ENCODE measurements around the gene PEX11B. TPM values are rescaled to one million over a fixed set of nuclear protein-coding genes. Genes with fewer than 3 reads are reported as not detected.
A peak's percentile ranks its signal among the peaks of the same experiment; 100 is the strongest.

Gene PEX11B
- total and polyA plus RNA-seq, 8 donors: 31.9 to 53.1 (median 43.8) TPM

- Histone ChIP-seq H3K27ac (peak overlapping the region; percentile 77 to 82), H3K9me3 (no peaks in the 10 kb centered on the region), H3K36me3 (no peaks in the 10 kb centered on the region), H3K27me3 (peaks cover 0 to 29% of the 10 kb centered on the region in 2 donors), H3K4me3 (peak overlapping the region; percentile 58 to 63), H3K4me1 (peaks cover 22 to 79% of the 10 kb centered on the region in 2 donors)
- intact Hi-C loops (cut with DNase I): no loop called here
- TF ChIP-seq CTCF (IDR thresholded peaks at IDR 0.05): no peak
- ATAC-seq (no peak), DNase-seq (no peak)
Measured at GRCh38 chr1:145961109-145961424, 42.5 kb upstream of the PEX11B start.

- Histone ChIP-seq H3K9me3 (no peaks in the 10 kb centered on the region), H3K4me3 (peak overlapping the region; percentile 58 to 63), H3K4me1 (peaks cover 24 to 79% of the 10 kb centered on the region in 2 donors), H3K36me3 (no peaks in the 10 kb centered on the region), H3K27me3 (peaks cover 0 to 29% of the 10 kb centered on the region in 2 donors), H3K27ac (peak overlapping the region; percentile 77 to 82)
- ATAC-seq: peak; percentile 32
- intact Hi-C loops (cut with DNase I): no loop called here
- peak; percentile 83 to 94 (median 86) for DNase-seq
- TF ChIP-seq CTCF (IDR thresholded peaks at IDR 0.05): peak; percentile 11 to 12
Measured at GRCh38 chr1:145960468-145961108, 42.1 kb upstream of the PEX11B start.

GRCh38 chr1:145959957-145960467 lies 41.5 kb upstream of the PEX11B start:
- no peak for TF ChIP-seq CTCF (IDR thresholded peaks at IDR 0.05)
- intact Hi-C loops (cut with DNase I): no loop called here

GRCh38 chr1:145959333-145959732 lies 40.8 kb upstream of the PEX11B start:
- ATAC-seq (no peak), DNase-seq (no peak)
- intact Hi-C loops (cut with DNase I): no loop called here
- Histone ChIP-seq H3K4me1 (peaks cover 33 to 87% of the 10 kb centered on the region in 2 donors), H3K27ac (peak overlapping the region in 1 of 2 donors; percentile 77), H3K27me3 (peaks cover 0 to 29% of the 10 kb centered on the region in 2 donors), H3K4me3 (no peak overlapping the region), H3K9me3 (no peaks in the 10 kb centered on the region), H3K36me3 (no peaks in the 10 kb centered on the region)
- TF ChIP-seq CTCF (IDR thresholded peaks at IDR 0.05): no peak

More at GRCh38 chr1:145959957-145960467, 41.5 kb upstream of the PEX11B start:
- ATAC-seq (no peak), DNase-seq (no peak)
- H3K4me1 ChIP-seq: peaks cover 30 to 80% of the 10 kb centered on the region in 2 donors
- H3K27ac ChIP-seq: peak overlapping the region; percentile 77 to 82
- H3K27me3 ChIP-seq: peaks cover 0 to 29% of the 10 kb centered on the region in 2 donors
- H3K4me3 ChIP-seq: peak overlapping the region; percentile 58 to 63
- H3K36me3 ChIP-seq: no peaks in the 10 kb centered on the region
- H3K9me3 ChIP-seq: no peaks in the 10 kb centered on the region

- Histone ChIP-seq H3K9me3 (no peaks in the 10 kb centered on the region), H3K36me3 (no peaks in the 10 kb centered on the region), H3K4me1 (peaks cover 33 to 87% of the 10 kb centered on the region in 2 donors), H3K27me3 (peaks cover 0 to 29% of the 10 kb centered on the region in 2 donors), H3K4me3 (no peak overlapping the region), H3K27ac (no peak overlapping the region)
- intact Hi-C loops (cut with DNase I): no loop called here
- no peak for DNase-seq
- no peak for ATAC-seq
- TF ChIP-seq CTCF (IDR thresholded peaks at IDR 0.05): no peak
Measured at GRCh38 chr1:145958734-145959133, 40.2 kb upstream of the PEX11B start.

All from left lung (tissue), 10 donors.